K562 (cell line): ENCODE measurements around the gene SOX6.

Experiments used
- CTCF ChIP-seq, 3 experiments: IDR thresholded peaks in 2 of 3; conservative IDR thresholded peaks in 1 of 3; 2 replicates each; pipeline ENCODE4 v1.5.1; 2011 to 2012; ENCODE audit warnings: low read length in 3 of 3, mild to moderate bottlenecking in 3 of 3, control low read depth in 2 of 3, improper control_type of control experiment in 1 of 3, inconsistent platforms in 1 of 3, low read depth in 1 of 3, mixed read lengths in 1 of 3, moderate library complexity in 1 of 3; ENCODE audit not compliant: insufficient read depth in 2 of 3
- E2F5 ChIP-seq: sonication (generic); formaldehyde crosslinking; IDR thresholded peaks from 2 replicates; pipeline ENCODE4 v1.8.0; 2022; ENCODE audit warnings: mild to moderate bottlenecking, missing genetic modification reagents
- NR1H2 ChIP-seq: sonication (generic); formaldehyde crosslinking; IDR thresholded peaks from 2 replicates; pipeline ENCODE4 v1.4.0; 2020; ENCODE audit warnings: mild to moderate bottlenecking, missing genetic modification reagents
- POLR2A ChIP-seq: fragments of 450-650 bp; conservative IDR thresholded peaks from 2 replicates; pipeline ENCODE4 v1.6.1; 2016
- PRDM10 ChIP-seq: fragments of 450-650 bp; IDR thresholded peaks from 2 replicates; pipeline ENCODE4 v1.6.1; 2018; ENCODE audit not compliant: partially characterized antibody
- TAF1 ChIP-seq: IDR thresholded peaks from 2 replicates; pipeline ENCODE4 v1.6.1; 2011; ENCODE audit warnings: mild to moderate bottlenecking, low read length, moderate library complexity; ENCODE audit not compliant: insufficient read depth, control insufficient read depth, severe bottlenecking; ENCODE audit errors: extremely low read depth
- ZBTB11 ChIP-seq, 3 experiments: fragments of 200-800 bp in 1 of 3; fragments of 250-450 bp in 1 of 3; fragments of 450-650 bp in 1 of 3; sonication (Bioruptor Pico) in 1 of 3; sonication (Bioruptor generic) in 1 of 3; formaldehyde crosslinking in 1 of 3; IDR thresholded peaks; 2 replicates each; pipeline versions ENCODE4 v1.6.1 to v1.8.0; 2016 to 2022; ENCODE audit warnings: mild to moderate bottlenecking in 2 of 3, missing genetic modification characterization in 2 of 3, missing compliant biosample characterization in 1 of 3, moderate library complexity in 1 of 3
- ZBTB33 ChIP-seq: sonication (generic); formaldehyde crosslinking; IDR thresholded peaks from 2 replicates; pipeline ENCODE4 v1.8.1; 2023; ENCODE audit warnings: mild to moderate bottlenecking, missing genetic modification reagents
- ZBTB43 ChIP-seq: sonication (generic); formaldehyde crosslinking; IDR thresholded peaks from 2 replicates; pipeline ENCODE4 v1.8.0; 2023; ENCODE audit warnings: mild to moderate bottlenecking, missing genetic modification reagents
- ZBTB5 ChIP-seq: fragments of 450-650 bp; IDR thresholded peaks from 2 replicates; pipeline ENCODE4 v1.6.1; 2017; ENCODE audit warnings: antibody characterized with exemption
- ZNF398 ChIP-seq: fragments of 250-450 bp; sonication (Bioruptor Pico); IDR thresholded peaks from 2 replicates; pipeline ENCODE4 v1.8.0; 2021; ENCODE audit warnings: moderate library complexity, mild to moderate bottlenecking, inconsistent platforms

GRCh38 chr11:16059332-16059731 lies 297.0 kb downstream of the SOX6 start:
- TF ChIP-seq ZNF398 (no peak), CTCF (IDR thresholded peaks at IDR 0.05 in 2 of 3, conservative IDR thresholded peaks at IDR 0.05 in 1 of 3; ENCODE audit: insufficient read depth in 2 of 3, low read depth in 1 of 3, low read length in 3 of 3) (no peak), ZBTB11 (CRISPR knock-in tag; IDR thresholded peaks at IDR 0.05) (no peak), ZBTB43 (no peak), E2F5 (no peak), TAF1 (no peak), ZBTB5 (no peak), PRDM10 (no peak), NR1H2 (CRISPR knock-in tag) (no peak), POLR2A (no peak), ZBTB33 (CRISPR knock-in tag) (no peak)
